ENCODE data around the gene PRG3. TPM values are rescaled to one million over a fixed set of nuclear protein-coding genes. Genes with fewer than 3 reads are reported as not detected.

PRG3 gene
- total RNA-seq, 1 experiment from 2014 or later = not detected

DNA sequence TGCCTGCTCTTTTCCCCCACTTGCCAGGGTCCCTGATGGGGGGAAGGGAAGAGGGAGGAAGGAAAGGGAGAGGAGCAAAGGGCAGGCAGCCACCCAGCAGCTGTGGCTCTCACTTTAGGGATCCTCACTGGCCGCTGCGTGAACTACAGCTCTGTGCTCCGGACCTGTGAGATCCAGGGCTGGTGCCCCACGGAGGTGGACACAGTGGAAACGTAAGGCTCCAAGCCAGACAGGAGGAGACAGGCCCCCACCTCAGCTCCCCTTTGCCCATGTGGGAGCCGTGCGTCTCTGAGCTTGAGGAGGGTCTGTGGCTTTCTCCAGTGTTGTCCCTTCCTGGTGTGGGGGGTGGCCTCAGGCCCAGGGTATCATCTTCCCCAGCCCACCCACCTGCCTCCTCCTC is 32.9 kb downstream of the PRG3 start:
- H4K8ac ChIP-seq (replicated peaks; ENCODE audit: insufficient read length, low read depth, low read length) = no peak overlapping the region
- H3K4me1 ChIP-seq (ENCODE audit: insufficient read depth, low read length) = no peaks in the 10 kb centered on the region
- no peak for DNase-seq
- no peak overlapping the region for H3K23ac ChIP-seq (ENCODE audit: insufficient read length, low read depth, low read length)
- no peak overlapping the region for H3K56ac ChIP-seq (ENCODE audit: insufficient read length, low read depth, low read length)
- H2BK15ac ChIP-seq (ENCODE audit: low read depth, low read length) = no peak overlapping the region
- no peak overlapping the region for H3K18ac ChIP-seq (ENCODE audit: insufficient read length, low read depth, low read length)
- H3K79me1 ChIP-seq (ENCODE audit: insufficient read depth, low read depth, low read length, poor library complexity, severe bottlenecking) = no peaks in the 10 kb centered on the region
- no peak overlapping the region for H3K9ac ChIP-seq (ENCODE audit: extremely low read depth, insufficient read length, low read length)
- no peak overlapping the region for H3K4ac ChIP-seq (ENCODE audit: low read depth, low read length)
- no peaks in the 10 kb centered on the region for H3K9me3 ChIP-seq (ENCODE audit: control insufficient read depth, low read depth, low read length)
- no peaks in the 10 kb centered on the region for H4K20me1 ChIP-seq (ENCODE audit: control insufficient read depth, insufficient read depth, insufficient read length)
- H2BK12ac ChIP-seq (ENCODE audit: insufficient read length, low read depth, low read length) = no peak overlapping the region
- no peak overlapping the region for H2BK20ac ChIP-seq (ENCODE audit: low read depth, low read length, poor library complexity, severe bottlenecking)
- H3K23me2 ChIP-seq (ENCODE audit: insufficient read length, low read depth, low read length, poor library complexity, severe bottlenecking) = peaks cover 5% of the 10 kb centered on the region
- H3K4me3 Mint-ChIP-seq = no peak overlapping the region
- no peaks in the 10 kb centered on the region for H3K27me3 ChIP-seq (ENCODE audit: insufficient read depth, low read length)
- H3K4me1 Mint-ChIP-seq = peaks cover 25 to 43% of the 10 kb centered on the region in 2 experiments
- no peak overlapping the region for H3K27ac Mint-ChIP-seq
- no CpG with 5 or more reads among the region's 7 CpGs for WGBS (ENCODE audit: extremely low coverage, insufficient read length, low lambda C conversion rate)
- no peak overlapping the region for H2BK120ac ChIP-seq (ENCODE audit: low read depth, low read length, poor library complexity, severe bottlenecking)
- no peak overlapping the region for H2AFZ ChIP-seq (ENCODE audit: low read length)
- H2BK5ac ChIP-seq (ENCODE audit: insufficient read length, low read length) = no peak overlapping the region
- no peak overlapping the region for H4K91ac ChIP-seq (ENCODE audit: insufficient read length, low read depth, low read length)
- no peak overlapping the region for H2AK5ac ChIP-seq (ENCODE audit: insufficient read length, low read length)
- no peak overlapping the region for H3K27ac ChIP-seq (ENCODE audit: insufficient read length, low read depth, low read length)
- H3K9me3 Mint-ChIP-seq = peaks cover 3 to 8% of the 10 kb centered on the region in 2 experiments; a peak in 4 of 5 replicates
- no peak overlapping the region for H3T11ph ChIP-seq (ENCODE audit: low read length)
- H3K36me3 Mint-ChIP-seq (ENCODE audit: insufficient read depth in 1 of 3, low read depth in 3 of 3) = peaks cover 0 to 5% (median 0%) of the 10 kb centered on the region in 3 experiments; a peak in 2 of 7 replicates
- H4K5ac ChIP-seq (ENCODE audit: insufficient read length, low read depth, low read length) = no peak overlapping the region
- H3K14ac ChIP-seq (ENCODE audit: insufficient read depth, low read length) = no peak overlapping the region
- TF ChIP-seq, protein P1, sequence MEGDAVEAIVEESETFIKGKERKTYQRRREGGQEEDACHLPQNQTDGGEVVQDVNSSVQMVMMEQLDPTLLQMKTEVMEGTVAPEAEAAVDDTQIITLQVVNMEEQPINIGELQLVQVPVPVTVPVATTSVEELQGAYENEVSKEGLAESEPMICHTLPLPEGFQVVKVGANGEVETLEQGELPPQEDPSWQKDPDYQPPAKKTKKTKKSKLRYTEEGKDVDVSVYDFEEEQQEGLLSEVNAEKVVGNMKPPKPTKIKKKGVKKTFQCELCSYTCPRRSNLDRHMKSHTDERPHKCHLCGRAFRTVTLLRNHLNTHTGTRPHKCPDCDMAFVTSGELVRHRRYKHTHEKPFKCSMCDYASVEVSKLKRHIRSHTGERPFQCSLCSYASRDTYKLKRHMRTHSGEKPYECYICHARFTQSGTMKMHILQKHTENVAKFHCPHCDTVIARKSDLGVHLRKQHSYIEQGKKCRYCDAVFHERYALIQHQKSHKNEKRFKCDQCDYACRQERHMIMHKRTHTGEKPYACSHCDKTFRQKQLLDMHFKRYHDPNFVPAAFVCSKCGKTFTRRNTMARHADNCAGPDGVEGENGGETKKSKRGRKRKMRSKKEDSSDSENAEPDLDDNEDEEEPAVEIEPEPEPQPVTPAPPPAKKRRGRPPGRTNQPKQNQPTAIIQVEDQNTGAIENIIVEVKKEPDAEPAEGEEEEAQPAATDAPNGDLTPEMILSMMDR (conservative IDR thresholded peaks at IDR 0.05) = no peak
- no peak overlapping the region for H3K4me2 ChIP-seq (ENCODE audit: insufficient read depth, insufficient read length, low read length)
- H3K79me2 ChIP-seq (ENCODE audit: insufficient read depth, low read length) = no peaks in the 10 kb centered on the region
- peaks cover 34% of the 10 kb centered on the region for H3K27me3 Mint-ChIP-seq (ENCODE audit: low read depth)

Measured in H9 (cell line).